Measurements from ENCODE around the gene ST6GALNAC4.
"Not testable (repeated sequence)": the region's sequence is repeated elsewhere in the genome, so short reads cannot be mapped to it uniquely, and the experiment has no call there.

Gene ST6GALNAC4

DNA sequence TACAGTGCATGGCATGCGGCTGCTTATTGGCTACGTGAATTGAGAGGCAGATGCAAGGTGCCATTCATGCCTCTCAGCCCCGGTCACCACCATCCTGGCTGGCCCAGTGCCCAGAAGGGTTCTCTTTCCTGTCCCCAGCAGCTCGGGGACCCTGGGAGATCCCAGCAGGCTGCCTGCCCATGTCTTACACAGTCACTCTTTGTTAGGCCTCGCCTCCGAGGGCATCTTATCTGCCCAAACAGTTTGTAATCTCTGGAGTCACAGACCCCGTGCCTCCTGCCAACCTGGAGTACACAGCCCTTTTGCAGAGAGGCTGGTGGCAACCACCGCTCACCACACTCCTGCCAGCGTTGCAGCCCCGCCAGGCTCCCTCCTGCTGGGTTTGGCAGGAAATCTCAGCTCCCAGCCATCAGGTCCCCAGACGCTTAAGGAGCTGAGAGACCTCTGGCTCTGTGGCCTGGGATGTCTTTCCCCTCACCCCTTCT, 32.4 kb downstream of the ST6GALNAC4 start:
- peaks cover 18 to 26% of the 10 kb centered on the region in 2 donors for H3K36me3 ChIP-seq (ENCODE audit: control insufficient read depth in 2 of 2, insufficient read depth in 2 of 2, low read length in 2 of 2)
- peaks cover 2% of the 10 kb centered on the region for H3K4me1 ChIP-seq (ENCODE audit: control insufficient read depth, insufficient read depth, low read length)
- H3K27ac ChIP-seq (ENCODE audit: low read length), result no peak overlapping the region
- H3K9ac ChIP-seq (ENCODE audit: low read length in 2 of 2), result no peak overlapping the region
- H3K9me3 ChIP-seq (ENCODE audit: control insufficient read depth in 2 of 2, low read length in 2 of 2), result no peaks in the 10 kb centered on the region
- no peak overlapping the region for H3K4me3 ChIP-seq (ENCODE audit: low read length in 2 of 2)
- no peaks in the 10 kb centered on the region for H3K27me3 ChIP-seq (ENCODE audit: control insufficient read depth in 1 of 2, insufficient read depth in 2 of 2, low read length in 2 of 2)

DNA sequence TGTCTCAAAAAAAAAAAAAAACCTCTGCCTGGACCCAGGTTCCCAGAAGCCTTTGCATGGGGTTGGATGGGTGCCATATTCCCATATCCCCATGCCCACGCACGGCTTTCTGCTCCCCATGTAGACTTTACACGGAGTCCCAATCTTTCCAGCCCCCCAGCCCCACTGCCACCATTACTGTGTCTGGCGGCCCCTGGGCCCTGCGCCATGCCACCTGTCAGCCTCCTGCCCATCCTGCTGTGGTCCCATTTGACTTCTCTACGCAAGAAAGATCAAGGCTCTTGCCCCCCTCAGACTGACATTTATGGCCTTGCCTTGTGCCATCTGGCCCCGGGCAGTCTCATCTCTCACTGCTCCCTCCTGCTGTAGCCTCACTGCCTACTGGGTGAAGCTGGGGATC, 32.9 kb downstream of the ST6GALNAC4 start:
- Histone ChIP-seq H3K36me3 (ENCODE audit: control insufficient read depth in 2 of 2, insufficient read depth in 2 of 2, low read length in 2 of 2) (peaks cover 18 to 26% of the 10 kb centered on the region in 2 donors), H3K9me3 (ENCODE audit: control insufficient read depth in 2 of 2, low read length in 2 of 2) (no peaks in the 10 kb centered on the region), H3K27ac (ENCODE audit: low read length) (no peak overlapping the region), H3K27me3 (ENCODE audit: control insufficient read depth in 1 of 2, insufficient read depth in 2 of 2, low read length in 2 of 2) (no peaks in the 10 kb centered on the region), H3K4me1 (ENCODE audit: control insufficient read depth, insufficient read depth, low read length) (peaks cover 2% of the 10 kb centered on the region), H3K9ac (ENCODE audit: low read length in 2 of 2) (no peak overlapping the region), H3K4me3 (ENCODE audit: low read length in 2 of 2) (no peak overlapping the region)

DNA sequence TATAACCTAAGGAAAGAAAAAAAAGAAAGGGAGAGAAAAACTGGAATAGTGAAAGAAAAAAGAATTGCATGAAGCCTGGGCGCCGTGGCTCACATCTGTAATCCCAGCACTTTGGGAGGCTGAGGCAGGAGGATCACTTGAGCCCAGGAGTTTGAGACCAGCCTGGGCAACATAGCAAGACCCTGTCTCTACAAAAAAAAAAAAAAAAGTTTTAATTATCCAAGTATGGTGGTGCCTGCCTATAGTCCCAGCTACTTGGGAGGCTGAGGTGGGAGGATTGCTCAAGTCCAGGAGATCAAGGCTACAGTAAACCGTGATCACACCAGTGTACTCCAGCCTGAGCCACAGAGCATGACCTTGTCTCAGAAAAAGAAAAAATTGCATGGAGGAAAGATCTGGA, 35.1 kb downstream of the ST6GALNAC4 start:
- H3K27me3 ChIP-seq (ENCODE audit: control insufficient read depth in 1 of 2, insufficient read depth in 2 of 2, low read length in 2 of 2); H3K9ac ChIP-seq (ENCODE audit: low read length in 2 of 2); H3K4me3 ChIP-seq (ENCODE audit: low read length in 2 of 2); H3K9me3 ChIP-seq (ENCODE audit: control insufficient read depth in 2 of 2, low read length in 2 of 2); H3K27ac ChIP-seq (ENCODE audit: low read length): not testable (repeated sequence)
- Histone ChIP-seq H3K36me3 (ENCODE audit: control insufficient read depth in 2 of 2, insufficient read depth in 2 of 2, low read length in 2 of 2) (peaks cover 6 to 14% of the 10 kb centered on the region in 2 donors), H3K4me1 (ENCODE audit: control insufficient read depth, insufficient read depth, low read length) (peaks cover 17% of the 10 kb centered on the region)

DNA sequence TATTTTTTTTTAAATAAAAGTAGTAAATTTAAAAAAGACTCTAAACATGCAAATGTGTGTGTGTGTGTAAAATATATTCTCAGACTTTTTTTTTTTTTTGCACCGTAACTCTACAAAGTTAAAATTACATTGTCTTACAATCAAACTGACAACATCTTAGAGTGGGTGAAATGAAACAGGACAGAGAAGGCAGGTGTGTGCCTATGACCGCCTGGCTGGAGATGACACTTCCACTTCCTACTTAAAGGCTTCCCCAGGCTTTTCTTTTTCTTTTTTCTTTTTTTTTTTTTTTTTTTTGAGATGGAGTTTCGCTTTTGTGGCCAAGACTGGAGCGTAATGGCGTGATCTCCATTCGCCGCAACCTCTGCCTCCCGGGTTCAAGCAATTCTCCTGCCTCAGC, 36.7 kb downstream of the ST6GALNAC4 start:
- no peaks in the 10 kb centered on the region for H3K9me3 ChIP-seq (ENCODE audit: control insufficient read depth in 2 of 2, low read length in 2 of 2)
- peaks cover 32% of the 10 kb centered on the region for H3K4me1 ChIP-seq (ENCODE audit: control insufficient read depth, insufficient read depth, low read length)
- H3K36me3 ChIP-seq (ENCODE audit: control insufficient read depth in 2 of 2, insufficient read depth in 2 of 2, low read length in 2 of 2), result peaks cover 0 to 7% of the 10 kb centered on the region in 2 donors
- no peak overlapping the region for H3K4me3 ChIP-seq (ENCODE audit: low read length in 2 of 2)
- no peak overlapping the region for H3K27ac ChIP-seq (ENCODE audit: low read length)
- H3K27me3 ChIP-seq (ENCODE audit: control insufficient read depth in 1 of 2, insufficient read depth in 2 of 2, low read length in 2 of 2), result no peaks in the 10 kb centered on the region
- no peak overlapping the region for H3K9ac ChIP-seq (ENCODE audit: low read length in 2 of 2)

GRCh38 chr9:127878652-127879390, 38.0 kb downstream of the ST6GALNAC4 start:
- Histone ChIP-seq H3K27ac (ENCODE audit: low read length) (no peak overlapping the region), H3K36me3 (ENCODE audit: control insufficient read depth in 2 of 2, insufficient read depth in 2 of 2, low read length in 2 of 2) (no peaks in the 10 kb centered on the region), H3K27me3 (ENCODE audit: control insufficient read depth in 1 of 2, insufficient read depth in 2 of 2, low read length in 2 of 2) (no peaks in the 10 kb centered on the region), H3K4me3 (ENCODE audit: low read length in 2 of 2) (peak overlapping the region in 1 of 2 donors; percentile 86), H3K9me3 (ENCODE audit: control insufficient read depth in 2 of 2, low read length in 2 of 2) (no peaks in the 10 kb centered on the region), H3K4me1 (ENCODE audit: control insufficient read depth, insufficient read depth, low read length) (peaks cover 43% of the 10 kb centered on the region), H3K9ac (ENCODE audit: low read length in 2 of 2) (no peak overlapping the region)

DNA sequence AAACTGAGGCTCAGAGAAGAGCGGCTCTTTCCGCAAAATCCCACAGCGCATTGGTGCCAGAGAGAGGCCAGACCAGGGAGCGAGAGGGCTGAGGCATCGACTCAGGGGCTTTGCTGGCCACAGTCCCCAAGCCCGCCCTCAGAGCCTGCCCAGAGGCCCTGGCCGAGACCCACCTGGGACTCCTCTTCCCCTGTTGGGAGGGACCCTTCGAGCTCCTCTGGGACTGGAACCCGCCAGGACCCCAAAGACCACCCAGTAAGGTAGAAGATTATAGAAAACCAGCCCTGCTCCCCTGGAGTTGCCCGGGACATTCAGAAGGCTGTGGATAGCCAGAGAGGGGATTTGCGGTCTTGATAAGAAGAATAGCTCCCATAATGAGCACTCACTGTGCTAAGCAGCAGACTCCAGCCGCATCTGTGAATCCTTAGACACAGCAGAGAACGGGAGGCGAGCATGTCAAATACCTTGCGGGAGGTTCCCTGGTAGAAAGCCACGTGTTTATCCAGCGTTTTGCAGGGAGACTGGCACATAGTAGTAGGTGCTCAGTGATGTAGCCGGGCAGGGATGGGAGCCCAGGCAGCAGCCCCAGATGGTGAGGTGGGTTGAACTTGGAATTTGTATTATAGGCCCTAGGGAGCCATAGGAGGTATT, 38.7 kb downstream of the ST6GALNAC4 start:
- H3K9ac ChIP-seq (ENCODE audit: low read length in 2 of 2), result peak overlapping the region; percentile 76 to 90
- no peaks in the 10 kb centered on the region for H3K9me3 ChIP-seq (ENCODE audit: control insufficient read depth in 2 of 2, low read length in 2 of 2)
- peak overlapping the region; percentile 24 for H3K27ac ChIP-seq (ENCODE audit: low read length)
- no peaks in the 10 kb centered on the region for H3K27me3 ChIP-seq (ENCODE audit: control insufficient read depth in 1 of 2, insufficient read depth in 2 of 2, low read length in 2 of 2)
- H3K4me1 ChIP-seq (ENCODE audit: control insufficient read depth, insufficient read depth, low read length), result peaks cover 49% of the 10 kb centered on the region
- peak overlapping the region; percentile 86 to 91 for H3K4me3 ChIP-seq (ENCODE audit: low read length in 2 of 2)
- no peaks in the 10 kb centered on the region for H3K36me3 ChIP-seq (ENCODE audit: control insufficient read depth in 2 of 2, insufficient read depth in 2 of 2, low read length in 2 of 2)

GRCh38 chr9:127877566-127877998, 39.3 kb downstream of the ST6GALNAC4 start, which contains the start of gene AK1:
Gene AK1 (minus strand): TSS chr9:127877675. CDS start chr9:127874617, 3,058 bp downstream.
- Histone ChIP-seq H3K36me3 (ENCODE audit: control insufficient read depth in 2 of 2, insufficient read depth in 2 of 2, low read length in 2 of 2) (no peaks in the 10 kb centered on the region), H3K27me3 (ENCODE audit: control insufficient read depth in 1 of 2, insufficient read depth in 2 of 2, low read length in 2 of 2) (no peaks in the 10 kb centered on the region), H3K9ac (ENCODE audit: low read length in 2 of 2) (peak within 1 kb of the TSS; percentile 76 to 90), H3K27ac (ENCODE audit: low read length) (peak within 1 kb of the TSS; percentile 60), H3K4me3 (ENCODE audit: low read length in 2 of 2) (peak within 1 kb of the TSS; percentile 86 to 91), H3K4me1 (ENCODE audit: control insufficient read depth, insufficient read depth, low read length) (peaks cover 49% of the 10 kb centered on the region), H3K9me3 (ENCODE audit: control insufficient read depth in 2 of 2, low read length in 2 of 2) (no peaks in the 10 kb centered on the region)

GRCh38 chr9:127876764-127877562, 39.9 kb downstream of the ST6GALNAC4 start:
- Histone ChIP-seq H3K9me3 (ENCODE audit: control insufficient read depth in 2 of 2, low read length in 2 of 2) (no peaks in the 10 kb centered on the region), H3K4me3 (ENCODE audit: low read length in 2 of 2) (peak overlapping the region; percentile 86 to 91), H3K27ac (ENCODE audit: low read length) (peak overlapping the region; percentile 60), H3K36me3 (ENCODE audit: control insufficient read depth in 2 of 2, insufficient read depth in 2 of 2, low read length in 2 of 2) (peaks cover 0 to 4% of the 10 kb centered on the region in 2 donors), H3K9ac (ENCODE audit: low read length in 2 of 2) (peak overlapping the region; percentile 67 to 74), H3K27me3 (ENCODE audit: control insufficient read depth in 1 of 2, insufficient read depth in 2 of 2, low read length in 2 of 2) (no peaks in the 10 kb centered on the region), H3K4me1 (ENCODE audit: control insufficient read depth, insufficient read depth, low read length) (peaks cover 49% of the 10 kb centered on the region)

- Histone ChIP-seq H3K9me3 (ENCODE audit: control insufficient read depth in 2 of 2, low read length in 2 of 2) (no peaks in the 10 kb centered on the region), H3K9ac (ENCODE audit: low read length in 2 of 2) (peak overlapping the region; percentile 67 to 74), H3K4me3 (ENCODE audit: low read length in 2 of 2) (peak overlapping the region; percentile 86 to 91), H3K36me3 (ENCODE audit: control insufficient read depth in 2 of 2, insufficient read depth in 2 of 2, low read length in 2 of 2) (peaks cover under 1 to 10% of the 10 kb centered on the region in 2 donors), H3K27me3 (ENCODE audit: control insufficient read depth in 1 of 2, insufficient read depth in 2 of 2, low read length in 2 of 2) (no peaks in the 10 kb centered on the region), H3K27ac (ENCODE audit: low read length) (peak overlapping the region; percentile 24), H3K4me1 (ENCODE audit: control insufficient read depth, insufficient read depth, low read length) (peaks cover 49% of the 10 kb centered on the region)
Observed at GRCh38 chr9:127876026-127876763, 40.6 kb downstream of the ST6GALNAC4 start.

Measured in stomach smooth muscle (tissue), 2 donors.